ENCODE results near the gene FAHD2A.

The FAHD2A gene

GRCh38 chr2:95387358-95387757 is 15.2 kb upstream of the FAHD2A start:
- no peak for TF ChIP-seq CTCF (IDR thresholded peaks at IDR 0.05)
- Histone ChIP-seq H3K9me3 (no peaks in the 10 kb centered on the region), H3K27ac (no peak overlapping the region), H3K4me3 (ENCODE audit: low read depth in 1 of 2, low read length in 1 of 2) (no peak overlapping the region), H3K27me3 (no peaks in the 10 kb centered on the region), H3K36me3 (no peaks in the 10 kb centered on the region), H3K4me1 (ENCODE audit: control insufficient read depth in 1 of 2, insufficient read depth in 1 of 2, low read depth in 1 of 2, low read length in 1 of 2) (no peaks in the 10 kb centered on the region)

GRCh38 chr2:95388091-95388692 is 14.3 kb upstream of the FAHD2A start:
- no peak overlapping the region for H3K27ac ChIP-seq
- no peaks in the 10 kb centered on the region for H3K9me3 ChIP-seq
- H3K4me1 ChIP-seq (ENCODE audit: control insufficient read depth in 1 of 2, insufficient read depth in 1 of 2, low read depth in 1 of 2, low read length in 1 of 2): no peaks in the 10 kb centered on the region
- no peak for TF ChIP-seq CTCF (IDR thresholded peaks at IDR 0.05)
- H3K36me3 ChIP-seq: no peaks in the 10 kb centered on the region
- no peaks in the 10 kb centered on the region for H3K27me3 ChIP-seq
- no peak overlapping the region for H3K4me3 ChIP-seq (ENCODE audit: low read depth in 1 of 2, low read length in 1 of 2)

GRCh38 chr2:95388856-95389244 is 13.7 kb upstream of the FAHD2A start:
- H3K9me3 ChIP-seq: no peaks in the 10 kb centered on the region
- no peaks in the 10 kb centered on the region for H3K4me1 ChIP-seq (ENCODE audit: control insufficient read depth in 1 of 2, insufficient read depth in 1 of 2, low read depth in 1 of 2, low read length in 1 of 2)
- TF ChIP-seq CTCF (IDR thresholded peaks at IDR 0.05): no peak
- no peaks in the 10 kb centered on the region for H3K27me3 ChIP-seq
- no peak overlapping the region for H3K4me3 ChIP-seq (ENCODE audit: low read depth in 1 of 2, low read length in 1 of 2)
- no peak overlapping the region for H3K27ac ChIP-seq
- no peaks in the 10 kb centered on the region for H3K36me3 ChIP-seq

GRCh38 chr2:95389245-95390119 is 13.0 kb upstream of the FAHD2A start:
- Histone ChIP-seq H3K36me3 (no peaks in the 10 kb centered on the region), H3K4me3 (ENCODE audit: low read depth in 1 of 2, low read length in 1 of 2) (no peak overlapping the region), H3K4me1 (ENCODE audit: control insufficient read depth in 1 of 2, insufficient read depth in 1 of 2, low read depth in 1 of 2, low read length in 1 of 2) (no peaks in the 10 kb centered on the region), H3K27me3 (no peaks in the 10 kb centered on the region), H3K27ac (no peak overlapping the region), H3K9me3 (no peaks in the 10 kb centered on the region)
- peak; percentile 26 for TF ChIP-seq CTCF (IDR thresholded peaks at IDR 0.05)

- Histone ChIP-seq H3K4me1 (ENCODE audit: control insufficient read depth in 1 of 2, insufficient read depth in 1 of 2, low read depth in 1 of 2, low read length in 1 of 2) (no peaks in the 10 kb centered on the region), H3K27ac (no peak overlapping the region), H3K9me3 (no peaks in the 10 kb centered on the region), H3K4me3 (ENCODE audit: low read depth in 1 of 2, low read length in 1 of 2) (no peak overlapping the region), H3K27me3 (no peaks in the 10 kb centered on the region), H3K36me3 (no peaks in the 10 kb centered on the region)
- TF ChIP-seq CTCF (IDR thresholded peaks at IDR 0.05): no peak
Observed at GRCh38 chr2:95390272-95390880, 12.1 kb upstream of the FAHD2A start.

All from neutrophil (primary cell).